Neuronal stem cell (in vitro differentiated cells): ENCODE results near the gene PKP3.
A peak's percentile ranks its signal among the peaks of the same experiment; 100 is the strongest.

ENCODE experiments used
- DNase-seq: peaks from one replicate; pipeline ENCODE4 v3.0.0-alpha.2; 2013; ENCODE audit warnings: low spot score
- H2AFZ ChIP-seq: one replicate; pipeline ENCODE4 v1.6.1; 2013; ENCODE audit warnings: mild to moderate bottlenecking, low read length, inconsistent platforms
- H2AK5ac ChIP-seq: 2 replicates; pipeline ENCODE4 v1.6.1; 2013; ENCODE audit warnings: low read depth, mild to moderate bottlenecking, inconsistent platforms, low read length, moderate library complexity, mixed read lengths
- H2BK120ac ChIP-seq: 2 replicates; pipeline ENCODE4 v1.6.1; 2013; ENCODE audit warnings: low read depth, mild to moderate bottlenecking, inconsistent platforms, low read length, moderate library complexity, mixed read lengths
- H2BK12ac ChIP-seq: one replicate; pipeline ENCODE4 v1.6.1; 2013; ENCODE audit warnings: low read length, inconsistent platforms
- H2BK15ac ChIP-seq: 2 replicates; pipeline ENCODE4 v1.6.1; 2013; ENCODE audit warnings: mild to moderate bottlenecking, low read length, inconsistent platforms, mixed read lengths
- H2BK5ac ChIP-seq: one replicate; pipeline ENCODE4 v1.6.1; 2013; ENCODE audit warnings: inconsistent platforms, mild to moderate bottlenecking, low read length, moderate library complexity
- H3K14ac ChIP-seq: one replicate; pipeline ENCODE4 v1.6.1; 2013; ENCODE audit warnings: low read length, inconsistent platforms
- H3K18ac ChIP-seq: 2 replicates; pipeline ENCODE4 v1.6.1; 2013; ENCODE audit warnings: low read length, inconsistent platforms
- H3K23ac ChIP-seq: 2 replicates; pipeline ENCODE4 v1.6.1; 2013; ENCODE audit warnings: low read depth, mild to moderate bottlenecking, mixed read lengths, low read length, inconsistent platforms; ENCODE audit not compliant: poor library complexity
- H3K27ac ChIP-seq: replicated peaks from 3 replicates; pipeline ENCODE4 v1.5.1; 2013; ENCODE audit warnings: low read length, inconsistent platforms
- H3K27me3 ChIP-seq, 3 experiments: 2 replicates each; pipeline ENCODE4 v1.6.1; 2013; ENCODE audit warnings: low read length in 3 of 3, mild to moderate bottlenecking in 2 of 3, inconsistent platforms in 1 of 3, low read depth in 1 of 3, mixed read lengths in 1 of 3, moderate library complexity in 1 of 3; ENCODE audit not compliant: control insufficient read depth in 3 of 3, insufficient read depth in 3 of 3
- H3K36me3 ChIP-seq, 2 donors: replicated peaks in 1 of 2; 2 replicates each; pipeline ENCODE4 v1.6.1; 2013; ENCODE audit warnings: low read length in 2 of 2; ENCODE audit not compliant: control insufficient read depth in 2 of 2, insufficient read depth in 2 of 2
- H3K4ac ChIP-seq: 2 replicates; pipeline ENCODE4 v1.6.1; 2013; ENCODE audit warnings: inconsistent platforms, mild to moderate bottlenecking, low read length, moderate library complexity
- H3K4me1 ChIP-seq, 2 donors: 1 replicate in 1 of 2; 2 replicates in 1 of 2; pipeline ENCODE4 v1.6.1; 2013; ENCODE audit warnings: low read length in 2 of 2, low read depth in 1 of 2; ENCODE audit not compliant: control insufficient read depth in 2 of 2, insufficient read depth in 1 of 2
- H3K4me2 ChIP-seq: one replicate; pipeline ENCODE4 v1.6.1; 2013; ENCODE audit warnings: mild to moderate bottlenecking, low read length, inconsistent platforms; ENCODE audit not compliant: insufficient read depth, poor library complexity, severe bottlenecking
- H3K4me3 ChIP-seq, 2 donors: 2 replicates each; pipeline ENCODE4 v1.5.1; 2013; ENCODE audit warnings: low read length in 2 of 2, mild to moderate bottlenecking in 2 of 2, inconsistent platforms in 1 of 2, moderate library complexity in 1 of 2
- H3K79me1 ChIP-seq: one replicate; pipeline ENCODE4 v1.6.1; 2013; ENCODE audit warnings: low read depth, mild to moderate bottlenecking, inconsistent platforms, low read length, moderate library complexity
- H3K9ac ChIP-seq: one replicate; pipeline ENCODE4 v1.6.1; 2013; ENCODE audit warnings: mild to moderate bottlenecking, low read depth, low read length, inconsistent platforms; ENCODE audit not compliant: poor library complexity
- H3K9me3 ChIP-seq, 2 donors: replicated peaks in 1 of 2; 2 replicates each; pipeline versions ENCODE3 to v1.6.1; 2013; ENCODE audit warnings: low read length in 2 of 2, mild to moderate bottlenecking in 2 of 2, inconsistent platforms in 1 of 2, low read depth in 1 of 2, mixed read lengths in 1 of 2, moderate library complexity in 1 of 2; ENCODE audit not compliant: control insufficient read depth in 2 of 2, insufficient read depth in 1 of 2
- H4K8ac ChIP-seq: one replicate; pipeline ENCODE4 v1.6.1; 2013; ENCODE audit warnings: low read depth, mild to moderate bottlenecking, inconsistent platforms, low read length, moderate library complexity
- H4K91ac ChIP-seq: one replicate; pipeline ENCODE4 v1.6.1; 2013; ENCODE audit warnings: low read length, low read depth, mild to moderate bottlenecking, inconsistent platforms; ENCODE audit not compliant: poor library complexity
- WGBS, 2 donors: extraction: QIAGEN DNeasy Blood & Tissue Kit; methylation state at CpG; one replicate each; pipeline ENCODE4 v1.1.7; 2013; ENCODE audit warnings: missing lambda C conversion rate in 2 of 2, mixed read lengths in 1 of 2; ENCODE audit not compliant: insufficient read length in 2 of 2, insufficient replicate concordance in 1 of 2; ENCODE audit errors: extremely low coverage in 2 of 2; 5-methylcytosine and 5-hydroxymethylcytosine counted together

Gene PKP3

DNA sequence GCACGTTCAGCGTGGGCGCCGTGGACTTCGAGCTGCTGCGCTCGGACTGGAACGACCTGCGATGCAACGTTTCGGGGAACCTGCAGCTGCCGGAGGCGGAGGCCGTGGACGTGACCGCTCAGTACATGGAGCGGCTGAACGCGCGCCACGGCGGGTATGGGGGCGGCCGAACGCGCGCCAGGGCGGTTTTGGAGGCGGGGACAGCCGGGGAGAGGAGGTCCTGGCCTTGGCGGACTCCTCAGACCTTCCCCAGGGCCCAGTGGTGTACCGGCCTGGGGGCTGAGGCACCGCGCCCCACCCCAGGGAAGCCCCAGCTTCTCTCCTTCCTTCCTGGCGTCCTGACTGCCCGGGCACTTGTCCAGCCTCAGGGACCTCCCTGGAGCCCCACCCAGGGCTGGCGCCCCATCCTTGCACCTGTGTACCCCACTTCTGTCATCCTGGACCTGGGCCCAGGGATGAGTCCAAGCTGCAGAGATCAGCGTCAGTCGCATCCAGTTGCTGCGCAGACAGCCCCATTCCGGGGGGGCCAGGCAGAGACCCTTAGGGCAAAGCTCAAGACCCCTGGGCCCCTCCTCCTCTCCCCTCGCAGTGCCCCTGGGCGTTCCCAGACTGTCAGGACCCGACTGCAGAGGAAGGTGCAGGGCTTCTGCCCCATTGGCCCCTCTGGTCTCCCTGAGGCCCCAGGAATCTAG, 16.7 kb upstream of the PKP3 start:
- Histone ChIP-seq H2AK5ac (no peak overlapping the region), H3K9ac (no peak overlapping the region), H3K27me3 (no peaks in the 10 kb centered on the region), H4K8ac (no peak overlapping the region), H3K79me1 (peaks cover 20% of the 10 kb centered on the region), H2AFZ (no peak overlapping the region), H3K4ac (no peak overlapping the region), H3K18ac (no peak overlapping the region), H3K4me1 (no peaks in the 10 kb centered on the region), H2BK12ac (no peak overlapping the region), H2BK120ac (no peak overlapping the region), H2BK5ac (peak overlapping the region; percentile 11), H3K27ac (no peak overlapping the region), H3K4me3 (no peak overlapping the region), H3K36me3 (peaks cover 41 to 81% of the 10 kb centered on the region in 2 donors), H3K9me3 (peaks cover 4 to 5% of the 10 kb centered on the region in 2 donors), H4K91ac (no peak overlapping the region), H3K23ac (no peak overlapping the region), H3K4me2 (no peak overlapping the region), H3K14ac (peak overlapping the region; percentile 82), H2BK15ac (no peak overlapping the region)
- WGBS, 2 donors: no CpG with 5 or more reads among the region's 44 CpGs
- DNase-seq: no peak

DNA sequence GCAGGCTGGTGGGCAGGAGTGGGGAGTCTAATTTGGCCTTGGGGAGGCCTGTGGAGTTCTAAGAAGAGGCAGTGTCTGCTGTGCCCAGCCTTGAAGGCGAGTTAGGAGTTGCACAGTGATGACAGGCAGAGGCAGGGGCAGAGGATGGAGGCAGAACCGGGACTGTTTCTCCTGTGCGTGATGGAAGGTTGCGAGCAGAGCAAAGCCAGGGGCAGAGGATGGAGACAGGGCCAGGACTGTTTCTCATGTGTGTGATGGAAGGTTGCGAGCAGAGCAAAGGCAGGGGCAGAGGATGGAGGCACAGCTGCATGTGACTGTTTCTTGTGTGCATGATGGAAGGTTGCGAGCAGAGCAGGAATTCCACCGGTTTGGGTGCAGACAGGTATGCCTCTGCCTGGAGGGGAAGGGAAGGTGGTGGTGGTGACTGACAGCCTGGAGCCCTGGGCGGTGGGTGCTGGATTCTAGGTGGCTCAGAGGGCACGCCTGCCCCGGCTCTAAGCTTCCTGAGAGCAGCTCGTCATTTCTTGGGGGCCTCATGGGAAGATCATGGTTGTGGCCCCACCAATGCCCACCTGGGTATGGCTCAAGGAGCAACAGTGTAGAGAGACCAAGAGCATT, 16.0 kb upstream of the PKP3 start:
- H3K9me3 ChIP-seq: peaks cover 4 to 5% of the 10 kb centered on the region in 2 donors
- H3K27ac ChIP-seq: no peak overlapping the region
- no peak overlapping the region for H2AFZ ChIP-seq
- WGBS, 2 donors: no CpG with 5 or more reads among the region's 11 CpGs
- no peak overlapping the region for H3K18ac ChIP-seq
- H3K4me2 ChIP-seq: no peak overlapping the region
- DNase-seq: no peak
- no peak overlapping the region for H3K4ac ChIP-seq
- H3K79me1 ChIP-seq: peaks cover 20% of the 10 kb centered on the region
- no peak overlapping the region for H3K9ac ChIP-seq
- H3K27me3 ChIP-seq: no peaks in the 10 kb centered on the region
- H4K8ac ChIP-seq: no peak overlapping the region
- no peak overlapping the region for H2BK120ac ChIP-seq
- H3K23ac ChIP-seq: no peak overlapping the region
- H2AK5ac ChIP-seq: no peak overlapping the region
- H3K4me1 ChIP-seq: no peaks in the 10 kb centered on the region
- no peak overlapping the region for H2BK12ac ChIP-seq
- peak overlapping the region; percentile 11 for H2BK5ac ChIP-seq
- peaks cover 39 to 82% of the 10 kb centered on the region in 2 donors for H3K36me3 ChIP-seq
- no peak overlapping the region for H3K4me3 ChIP-seq
- no peak overlapping the region for H2BK15ac ChIP-seq
- no peak overlapping the region for H4K91ac ChIP-seq
- peak overlapping the region; percentile 4 for H3K14ac ChIP-seq

DNA sequence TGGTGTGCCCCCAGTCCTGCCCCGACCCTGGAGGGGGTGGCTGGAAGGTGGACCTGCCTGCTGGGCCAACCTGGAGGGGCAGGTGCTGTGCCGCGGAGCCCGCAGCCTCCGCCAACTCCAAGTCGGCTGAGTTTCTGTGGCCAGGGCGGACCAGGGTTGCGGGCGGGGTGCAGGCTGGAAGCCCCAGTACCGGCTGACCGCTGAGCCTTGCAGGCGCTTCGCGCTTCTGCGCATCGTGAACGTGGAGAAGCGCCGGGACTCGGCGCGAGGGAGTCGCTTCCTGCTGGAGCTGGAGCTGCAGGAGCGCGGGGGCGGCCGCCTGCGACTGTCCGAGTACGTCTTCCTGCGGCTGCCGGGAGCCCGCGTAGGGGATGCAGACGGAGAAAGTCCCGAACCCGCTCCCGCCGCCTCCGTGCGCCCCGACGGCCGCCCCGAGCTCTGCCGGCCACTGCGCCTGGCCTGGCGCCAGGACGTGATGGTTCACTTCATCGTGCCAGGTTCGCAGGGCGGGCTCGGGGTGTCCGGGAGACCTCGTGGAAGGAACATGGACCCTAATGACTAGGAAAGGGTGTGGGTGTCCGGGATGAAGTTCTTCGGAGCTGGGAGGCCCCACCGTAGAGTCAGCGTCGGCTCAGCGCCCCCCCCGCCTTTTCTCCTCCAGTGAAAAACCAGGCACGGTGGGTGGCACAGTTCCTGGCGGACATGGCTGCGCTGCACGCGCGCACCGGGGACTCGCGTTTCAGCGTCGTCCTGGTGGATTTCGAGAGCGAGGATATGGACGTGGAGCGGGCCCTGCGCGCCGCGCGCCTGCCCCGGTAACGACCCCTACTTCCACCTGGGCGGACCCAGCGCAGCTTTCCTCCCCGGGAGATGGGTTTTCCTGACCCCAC, 14.6 kb upstream of the PKP3 start:
- Histone ChIP-seq H3K4me2 (no peak overlapping the region), H3K27ac (no peak overlapping the region), H3K27me3 (no peaks in the 10 kb centered on the region), H3K4ac (no peak overlapping the region), H2BK12ac (no peak overlapping the region), H2AK5ac (peak overlapping the region; percentile 56), H3K4me3 (peak overlapping the region in 1 of 2 donors; percentile 29), H3K18ac (peak overlapping the region; percentile 6), H2BK5ac (peak overlapping the region; percentile 53), H2AFZ (no peak overlapping the region), H2BK15ac (no peak overlapping the region), H3K4me1 (no peaks in the 10 kb centered on the region), H3K14ac (no peak overlapping the region), H3K9me3 (peaks cover 0 to 1% of the 10 kb centered on the region in 2 donors), H3K23ac (peak overlapping the region; percentile 43), H2BK120ac (no peak overlapping the region), H4K91ac (no peak overlapping the region), H3K36me3 (peaks cover 28 to 69% of the 10 kb centered on the region in 2 donors), H3K9ac (no peak overlapping the region), H4K8ac (no peak overlapping the region), H3K79me1 (peaks cover 14% of the 10 kb centered on the region)
- no CpG with 5 or more reads among the region's 87 CpGs for WGBS, 2 donors
- no peak for DNase-seq

DNA sequence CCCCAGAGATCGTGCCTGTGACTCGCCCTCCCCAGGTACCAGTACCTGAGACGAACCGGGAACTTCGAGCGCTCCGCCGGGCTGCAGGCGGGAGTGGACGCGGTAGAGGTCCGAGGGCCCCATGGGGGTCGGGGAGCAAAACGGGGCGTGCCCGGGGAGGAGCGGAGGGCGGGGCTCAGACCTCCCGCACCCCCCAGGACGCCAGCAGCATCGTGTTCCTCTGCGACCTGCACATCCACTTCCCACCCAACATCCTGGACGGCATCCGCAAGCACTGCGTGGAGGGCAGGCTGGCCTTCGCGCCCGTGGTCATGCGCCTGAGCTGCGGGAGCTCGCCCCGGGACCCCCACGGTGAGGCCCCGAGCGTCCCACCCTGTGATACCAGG, 13.9 kb upstream of the PKP3 start:
- Histone ChIP-seq H3K36me3 (peaks cover 28 to 68% of the 10 kb centered on the region in 2 donors), H4K8ac (no peak overlapping the region), H3K79me1 (peaks cover 14% of the 10 kb centered on the region), H3K14ac (no peak overlapping the region), H3K4me2 (no peak overlapping the region), H2AFZ (no peak overlapping the region), H2BK15ac (no peak overlapping the region), H2BK5ac (peak overlapping the region; percentile 53), H2AK5ac (peak overlapping the region; percentile 56), H2BK120ac (no peak overlapping the region), H3K23ac (peak overlapping the region; percentile 55), H4K91ac (no peak overlapping the region), H3K9me3 (peaks cover 0 to 1% of the 10 kb centered on the region in 2 donors), H3K4me1 (no peaks in the 10 kb centered on the region), H3K27ac (no peak overlapping the region), H3K9ac (peak overlapping the region; percentile 21), H3K4me3 (no peak overlapping the region), H3K18ac (no peak overlapping the region), H2BK12ac (peak overlapping the region; percentile 58), H3K27me3 (no peaks in the 10 kb centered on the region), H3K4ac (no peak overlapping the region)
- DNase-seq: no peak
- no CpG with 5 or more reads among the region's 35 CpGs for WGBS, 2 donors
